H9 (cell line): Measurements from ENCODE around the gene FAM171A1. TPM values are rescaled to one million over a fixed set of nuclear protein-coding genes. Genes with fewer than 3 reads are reported as not detected.

Experiments
- DNase-seq: peaks from one replicate; pipeline ENCODE4 v3.0.0-alpha.2; 2017
- H2AFZ ChIP-seq: one replicate; pipeline ENCODE4 v1.6.1; 2013; ENCODE audit warnings: mild to moderate bottlenecking, low read length, control low read depth, moderate library complexity
- H2AK5ac ChIP-seq: 2 replicates; pipeline ENCODE4 v1.6.1; 2013; ENCODE audit warnings: low read length, control low read depth, mixed read lengths; ENCODE audit not compliant: insufficient read length
- H2BK120ac ChIP-seq: one replicate; pipeline ENCODE4 v1.6.1; 2013; ENCODE audit warnings: low read depth, mild to moderate bottlenecking, low read length, control low read depth, inconsistent platforms; ENCODE audit not compliant: poor library complexity, severe bottlenecking
- H2BK12ac ChIP-seq: 2 replicates; pipeline ENCODE4 v1.6.1; 2013; ENCODE audit warnings: low read length, control low read depth, mixed read lengths, low read depth; ENCODE audit not compliant: insufficient read length
- H2BK15ac ChIP-seq: 2 replicates; pipeline ENCODE4 v1.6.1; 2013; ENCODE audit warnings: low read depth, low read length, control low read depth
- H2BK20ac ChIP-seq: one replicate; pipeline ENCODE4 v1.6.1; 2013; ENCODE audit warnings: low read depth, mild to moderate bottlenecking, low read length, control low read depth, inconsistent platforms; ENCODE audit not compliant: poor library complexity, severe bottlenecking
- H2BK5ac ChIP-seq: 2 replicates; pipeline ENCODE4 v1.6.1; 2013; ENCODE audit warnings: low read length, control low read depth, mixed read lengths; ENCODE audit not compliant: insufficient read length
- H3K14ac ChIP-seq: 2 replicates; pipeline ENCODE4 v1.6.1; 2013; ENCODE audit warnings: low read length, control low read depth; ENCODE audit not compliant: insufficient read depth
- H3K18ac ChIP-seq: 2 replicates; pipeline ENCODE4 v1.6.1; 2013; ENCODE audit warnings: low read depth, mild to moderate bottlenecking, mixed read lengths, low read length, control low read depth; ENCODE audit not compliant: insufficient read length
- H3K23ac ChIP-seq: 2 replicates; pipeline ENCODE4 v1.6.1; 2013; ENCODE audit warnings: low read length, control low read depth, mixed read lengths, low read depth; ENCODE audit not compliant: insufficient read length
- H3K23me2 ChIP-seq: 2 replicates; pipeline ENCODE4 v1.6.1; 2013; ENCODE audit warnings: low read depth, mild to moderate bottlenecking, mixed read lengths, low read length, control low read depth; ENCODE audit not compliant: insufficient read length, poor library complexity, severe bottlenecking
- H3K27ac ChIP-seq: 2 replicates; pipeline ENCODE4 v1.5.1; 2013; ENCODE audit warnings: low read length, control low read depth, mixed read lengths, low read depth; ENCODE audit not compliant: insufficient read length
- H3K27me3 ChIP-seq: 2 replicates; pipeline ENCODE4 v1.6.1; 2013; ENCODE audit warnings: low read length, control low read depth, inconsistent platforms; ENCODE audit not compliant: insufficient read depth
- H3K4ac ChIP-seq: 2 replicates; pipeline ENCODE4 v1.6.1; 2013; ENCODE audit warnings: low read depth, mild to moderate bottlenecking, control low read depth, inconsistent platforms, low read length, moderate library complexity
- H3K4me1 ChIP-seq: 2 replicates; pipeline ENCODE4 v1.6.1; 2013; ENCODE audit warnings: low read length, control low read depth, inconsistent platforms; ENCODE audit not compliant: insufficient read depth
- H3K4me2 ChIP-seq: 2 replicates; pipeline ENCODE4 v1.6.1; 2013; ENCODE audit warnings: low read length, control low read depth, mixed read lengths; ENCODE audit not compliant: insufficient read length, insufficient read depth
- H3K56ac ChIP-seq: 2 replicates; pipeline ENCODE4 v1.6.1; 2013; ENCODE audit warnings: low read depth, mild to moderate bottlenecking, mixed read lengths, low read length, control low read depth; ENCODE audit not compliant: insufficient read length
- H3K79me1 ChIP-seq: 2 replicates; pipeline ENCODE4 v1.6.1; 2013; ENCODE audit warnings: low read depth, mild to moderate bottlenecking, moderate library complexity, low read length, control low read depth, inconsistent platforms; ENCODE audit not compliant: insufficient read depth, poor library complexity, severe bottlenecking
- H3K79me2 ChIP-seq: 2 replicates; pipeline ENCODE4 v1.6.1; 2013; ENCODE audit warnings: low read length, control low read depth, inconsistent platforms; ENCODE audit not compliant: insufficient read depth
- H3K9ac ChIP-seq: 2 replicates; pipeline ENCODE4 v1.6.1; 2013; ENCODE audit warnings: low read length, control low read depth, mixed read lengths; ENCODE audit not compliant: insufficient read length; ENCODE audit errors: extremely low read depth
- H3K9me3 ChIP-seq: one replicate; pipeline ENCODE4 v1.6.1; 2013; ENCODE audit warnings: low read depth, low read length, inconsistent platforms; ENCODE audit not compliant: control insufficient read depth
- H3T11ph ChIP-seq: one replicate; pipeline ENCODE4 v1.6.1; 2013; ENCODE audit warnings: mild to moderate bottlenecking, low read length, control low read depth, inconsistent platforms
- H4K20me1 ChIP-seq: one replicate; pipeline ENCODE4 v1.6.1; 2013; ENCODE audit not compliant: control insufficient read depth, insufficient read length, insufficient read depth
- H4K5ac ChIP-seq: 2 replicates; pipeline ENCODE4 v1.6.1; 2013; ENCODE audit warnings: low read depth, mild to moderate bottlenecking, mixed read lengths, low read length, control low read depth; ENCODE audit not compliant: insufficient read length
- H4K8ac ChIP-seq: replicated peaks from 2 replicates; pipeline ENCODE4 v1.6.1; 2013; ENCODE audit warnings: low read length, control low read depth, mixed read lengths, low read depth; ENCODE audit not compliant: insufficient read length
- H4K91ac ChIP-seq: 2 replicates; pipeline ENCODE4 v1.6.1; 2013; ENCODE audit warnings: low read depth, mild to moderate bottlenecking, moderate library complexity, mixed read lengths, low read length, control low read depth; ENCODE audit not compliant: insufficient read length
- H3K27ac Mint-ChIP-seq, 3 experiments: 2 replicates in 2 of 3; 3 replicates in 1 of 3; pipeline ENCODE4 v1.8.0; 2020 to 2021; ENCODE audit warnings: mixed read lengths in 3 of 3, mild to moderate bottlenecking in 1 of 3, moderate library complexity in 1 of 3
- H3K27me3 Mint-ChIP-seq: 2 replicates; pipeline ENCODE4 v1.8.0; 2021; ENCODE audit warnings: low read depth, mild to moderate bottlenecking, moderate library complexity, mixed read lengths
- H3K36me3 Mint-ChIP-seq, 3 experiments: 2 replicates in 2 of 3; 3 replicates in 1 of 3; pipeline ENCODE4 v1.8.0; 2020 to 2021; ENCODE audit warnings: low read depth in 3 of 3, mixed read lengths in 3 of 3; ENCODE audit not compliant: insufficient read depth in 1 of 3
- H3K4me1 Mint-ChIP-seq, 2 experiments: 2 replicates each; pipeline ENCODE4 v1.8.0; 2020; ENCODE audit warnings: mixed read lengths in 2 of 2
- H3K4me3 Mint-ChIP-seq, 2 experiments: 2 replicates in 1 of 2; 3 replicates in 1 of 2; pipeline ENCODE4 v1.8.0; 2020 to 2021; ENCODE audit warnings: mild to moderate bottlenecking in 2 of 2, mixed read lengths in 2 of 2, moderate library complexity in 1 of 2
- H3K9me3 Mint-ChIP-seq, 2 experiments: 2 replicates in 1 of 2; 3 replicates in 1 of 2; pipeline ENCODE4 v1.8.0; 2020; ENCODE audit warnings: mild to moderate bottlenecking in 2 of 2, mixed read lengths in 2 of 2, moderate library complexity in 1 of 2
- CTCF ChIP-seq: fragments of 200-600 bp; sonication (generic); conservative IDR thresholded peaks from 3 replicates; pipeline ENCODE4 v1.8.0; 2021; ENCODE audit warnings: antibody characterized with exemption, mild to moderate bottlenecking
- WGBS: extraction: QIAGEN DNeasy Blood & Tissue Kit; methylation state at CpG from one replicate; pipeline ENCODE4 v1.1.7; 2013; ENCODE audit warnings: missing lambda C conversion rate, low lambda C conversion rate, mixed read lengths; ENCODE audit not compliant: insufficient read length; ENCODE audit errors: extremely low coverage; 5-methylcytosine and 5-hydroxymethylcytosine counted together
- total RNA-seq: library from RNA; stranded (reverse); gene quantifications from 2 replicates; pipeline ENCODE4 v1.2.1, GENCODE V29; 2021

The FAM171A1 gene
- total RNA-seq, 1 experiment from 2014 or later: 37.4 TPM

- Mint-ChIP-seq H3K4me3 (no peak overlapping the region), H3K27me3 (peaks cover 11% of the 10 kb centered on the region)
These were observed 190.4 kb downstream of the FAM171A1 start for GRCh38 chr10:15180736-15181135.

More at GRCh38 chr10:15180736-15181135, 190.4 kb downstream of the FAM171A1 start:
- H3K23me2 ChIP-seq: no peaks in the 10 kb centered on the region
- no peak overlapping the region for H2BK12ac ChIP-seq
- H3K4ac ChIP-seq: no peak overlapping the region
- H2BK120ac ChIP-seq: no peak overlapping the region
- no peak overlapping the region for H4K5ac ChIP-seq
- no peaks in the 10 kb centered on the region for H3K36me3 Mint-ChIP-seq
- H3K9me3 Mint-ChIP-seq: no peaks in the 10 kb centered on the region
- no peak overlapping the region for H3K23ac ChIP-seq
- no peaks in the 10 kb centered on the region for H3K4me1 Mint-ChIP-seq
- H3K4me1 ChIP-seq: no peaks in the 10 kb centered on the region
- DNase-seq: no peak
- H2BK20ac ChIP-seq: no peak overlapping the region
- H3K9ac ChIP-seq: no peak overlapping the region
- no peak for TF ChIP-seq CTCF
- no peaks in the 10 kb centered on the region for H3K9me3 ChIP-seq
- H2AFZ ChIP-seq: no peak overlapping the region
- H3K79me1 ChIP-seq: no peaks in the 10 kb centered on the region
- no peak overlapping the region for H4K8ac ChIP-seq
- H2BK5ac ChIP-seq: no peak overlapping the region
- H3K27me3 ChIP-seq: 0 out of 2 replicates have a peak, but pooled peaks cover 2% of the 10 kb centered on the region
- H3K14ac ChIP-seq: no peak overlapping the region
- no peak overlapping the region for H3K27ac ChIP-seq
- H3T11ph ChIP-seq: no peak overlapping the region
- no peak overlapping the region for H2BK15ac ChIP-seq
- no peak overlapping the region for H3K27ac Mint-ChIP-seq
- no CpG with 5 or more reads among the region's 5 CpGs for WGBS
- H3K79me2 ChIP-seq: no peaks in the 10 kb centered on the region
- H3K4me2 ChIP-seq: no peak overlapping the region
- H3K56ac ChIP-seq: no peak overlapping the region
- H4K91ac ChIP-seq: no peak overlapping the region
- H3K18ac ChIP-seq: no peak overlapping the region
- no peak overlapping the region for H2AK5ac ChIP-seq
- H4K20me1 ChIP-seq: no peaks in the 10 kb centered on the region
